Activated CD4-positive, alpha-beta memory T cell treated with anti-CD3 and anti-CD28 coated beads, Interleukin-2, amount 10 ng/mL, durations not matched to agents 7 days and 5 days (primary cell): ENCODE results near the gene PRLHR. TPM values are rescaled to one million over a fixed set of nuclear protein-coding genes. Genes with fewer than 3 reads are reported as not detected.

ENCODE experiments used
- CTCF ChIA-PET: fragments of 350-600 bp; sonication (Branson Sonifier 250); formaldehyde crosslinking; loops from one replicate; lab custom pipeline; 2021; ENCODE audit warnings: antibody characterized with exemption, inconsistent platforms; lab: Charles Lee
- POLR2A ChIA-PET: fragments of 350-600 bp; sonication (Branson Sonifier 250); formaldehyde crosslinking; loops from one replicate; lab custom pipeline; 2021; ENCODE audit warnings: antibody characterized with exemption; lab: Charles Lee
- DNase-seq: peaks from one replicate; pipeline ENCODE4 v3.0.0-alpha.2; 2020
- H3K27ac Mint-ChIP-seq: one replicate; pipeline ENCODE4 v1.8.0; 2021; ENCODE audit warnings: mild to moderate bottlenecking, mixed read lengths
- H3K27me3 Mint-ChIP-seq: one replicate; pipeline ENCODE4 v1.8.0; 2021; ENCODE audit warnings: mixed read lengths
- H3K36me3 Mint-ChIP-seq: one replicate; pipeline ENCODE4 v1.8.0; 2021; ENCODE audit warnings: low read depth, mixed read lengths
- H3K4me1 Mint-ChIP-seq: one replicate; pipeline ENCODE4 v1.8.0; 2021; ENCODE audit warnings: mixed read lengths
- H3K4me3 Mint-ChIP-seq: one replicate; pipeline ENCODE4 v1.8.0; 2021; ENCODE audit warnings: mild to moderate bottlenecking, mixed read lengths
- H3K9me3 Mint-ChIP-seq: one replicate; pipeline ENCODE4 v1.8.0; 2021; ENCODE audit warnings: mixed read lengths
- total RNA-seq, 2 experiments: library from RNA; stranded (reverse); gene quantifications; one replicate each; pipeline ENCODE4 v1.2.3, GENCODE V29; 2021

The PRLHR gene
- total RNA-seq, 2 experiments from 2014 or later, result not detected

DNA sequence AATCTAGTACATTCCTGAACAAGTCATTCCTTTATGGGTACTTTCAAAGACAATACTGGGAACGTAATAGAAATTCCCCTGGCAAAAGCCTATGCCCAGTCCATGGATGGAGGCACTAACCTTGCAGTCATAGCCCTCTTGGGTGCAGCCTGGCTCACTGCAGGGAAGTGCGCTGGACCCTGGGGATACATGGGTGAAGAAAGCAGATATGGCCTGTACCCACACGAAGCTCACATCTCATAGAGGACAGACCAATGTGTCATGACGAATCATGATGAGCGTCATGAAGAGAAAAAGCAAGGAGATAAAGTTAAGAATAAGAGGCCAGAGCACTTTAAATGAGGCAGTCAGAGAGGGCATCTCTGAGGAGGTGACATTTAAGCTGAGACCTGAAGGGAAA, 11.8 kb downstream of the PRLHR start:
- no peak overlapping the region for H3K4me3 Mint-ChIP-seq

DNA sequence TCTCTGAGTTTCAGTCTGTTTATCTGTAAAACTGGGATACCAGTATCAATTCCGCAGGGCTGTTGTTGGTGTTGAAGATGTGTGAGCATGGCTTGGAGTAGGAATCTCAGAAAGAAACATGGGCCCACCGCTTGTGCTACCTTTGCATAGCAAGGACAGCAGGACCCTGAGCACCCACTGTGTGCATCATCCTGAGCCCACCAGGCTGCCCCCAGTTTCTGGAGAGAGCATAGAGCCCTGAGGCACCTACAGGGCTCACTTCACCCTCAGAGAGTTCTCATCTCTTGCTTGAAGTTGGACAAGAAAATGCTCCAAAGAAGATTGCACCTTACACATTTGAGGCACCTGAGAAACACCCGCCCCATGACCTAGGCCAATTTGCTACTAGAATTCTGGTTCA, 12.9 kb downstream of the PRLHR start:
- no peak overlapping the region for H3K27ac Mint-ChIP-seq
- H3K36me3 Mint-ChIP-seq, result no peaks in the 10 kb centered on the region
- CTCF ChIA-PET, result no interaction called here
- H3K4me3 Mint-ChIP-seq, result no peak overlapping the region
- no peaks in the 10 kb centered on the region for H3K9me3 Mint-ChIP-seq
- POLR2A ChIA-PET, result no interaction called here
- no peaks in the 10 kb centered on the region for H3K4me1 Mint-ChIP-seq
- DNase-seq, result no peak
- no peaks in the 10 kb centered on the region for H3K27me3 Mint-ChIP-seq

More for the DNA sequence above, 11.8 kb downstream of the PRLHR start:
- Mint-ChIP-seq H3K27ac (no peak overlapping the region), H3K4me1 (no peaks in the 10 kb centered on the region), H3K36me3 (no peaks in the 10 kb centered on the region), H3K9me3 (no peaks in the 10 kb centered on the region), H3K27me3 (no peaks in the 10 kb centered on the region)
- DNase-seq, result no peak
- ChIA-PET CTCF (no interaction called here), POLR2A (no interaction called here)

GRCh38 chr10:118581340-118581739, 14.1 kb downstream of the PRLHR start:
- no peak overlapping the region for H3K27ac Mint-ChIP-seq

DNA sequence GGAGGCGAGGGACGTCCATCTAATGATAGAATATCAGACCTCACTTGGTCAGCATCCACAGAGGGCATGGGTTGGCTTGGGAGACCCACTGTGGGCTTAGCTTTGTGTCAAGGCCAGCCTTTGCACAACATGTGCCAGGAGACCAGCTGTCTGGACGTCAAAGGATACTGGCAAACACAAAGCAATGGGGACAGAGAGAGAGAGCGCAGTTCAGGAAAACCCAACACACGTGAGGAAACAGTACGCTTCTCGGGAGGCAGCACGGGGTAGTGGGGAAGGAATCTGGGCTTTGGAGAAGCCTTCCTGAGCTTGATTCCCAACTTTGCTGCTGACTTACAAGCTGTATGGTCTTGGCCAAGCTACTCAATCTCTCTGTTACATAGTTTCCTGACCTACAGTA, 14.7 kb downstream of the PRLHR start:
- no peaks in the 10 kb centered on the region for H3K9me3 Mint-ChIP-seq
- POLR2A ChIA-PET, result interaction anchor here (1.3 kb wide), 1 partner anchor 10 kb away, joined by 3 read pairs; no protein-coding TSS in a partner anchor
- no peak overlapping the region for H3K27ac Mint-ChIP-seq
- H3K27me3 Mint-ChIP-seq, result peaks cover 4% of the 10 kb centered on the region
- H3K4me1 Mint-ChIP-seq, result no peaks in the 10 kb centered on the region
- no peak for DNase-seq
- H3K4me3 Mint-ChIP-seq, result no peak overlapping the region
- CTCF ChIA-PET, result interaction anchor here (0.8 kb wide), 1 partner anchor 10 kb away, joined by 3 read pairs; no protein-coding TSS in a partner anchor
- no peaks in the 10 kb centered on the region for H3K36me3 Mint-ChIP-seq

More at GRCh38 chr10:118581340-118581739, 14.1 kb downstream of the PRLHR start:
- ChIA-PET POLR2A (interaction anchor here (1.3 kb wide), 1 partner anchor 9 kb away, joined by 3 read pairs; no protein-coding TSS in a partner anchor), CTCF (no interaction called here)
- DNase-seq, result no peak
- H3K9me3 Mint-ChIP-seq, result no peaks in the 10 kb centered on the region
- peaks cover 4% of the 10 kb centered on the region for H3K27me3 Mint-ChIP-seq
- no peak overlapping the region for H3K4me3 Mint-ChIP-seq
- H3K4me1 Mint-ChIP-seq, result no peaks in the 10 kb centered on the region
- H3K36me3 Mint-ChIP-seq, result no peaks in the 10 kb centered on the region

DNA sequence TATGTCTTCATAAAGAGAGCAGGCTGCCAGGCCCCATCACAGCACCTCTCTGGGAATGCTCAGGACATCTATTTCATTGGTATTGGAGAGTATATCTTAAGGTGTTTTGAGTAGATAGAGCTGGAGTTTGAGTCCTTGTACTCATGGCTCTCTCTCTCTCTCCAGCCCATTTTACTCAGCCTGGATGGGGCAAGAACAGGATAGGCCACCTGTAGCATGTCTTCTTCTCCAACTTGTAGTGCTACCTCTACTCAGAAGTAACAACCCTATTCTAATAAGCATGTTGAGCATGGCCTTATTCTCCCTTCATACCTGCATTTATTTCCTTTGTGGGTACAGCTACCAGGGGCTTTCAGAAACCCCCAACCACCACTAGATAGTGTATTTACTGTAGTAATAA, 21.9 kb downstream of the PRLHR start:
- peaks cover 7% of the 10 kb centered on the region for H3K27me3 Mint-ChIP-seq
- H3K4me1 Mint-ChIP-seq, result no peaks in the 10 kb centered on the region
- no peak overlapping the region for H3K27ac Mint-ChIP-seq
- no peaks in the 10 kb centered on the region for H3K9me3 Mint-ChIP-seq
- ChIA-PET CTCF (no interaction called here), POLR2A (no interaction called here)
- H3K4me3 Mint-ChIP-seq, result no peak overlapping the region
- no peaks in the 10 kb centered on the region for H3K36me3 Mint-ChIP-seq
- DNase-seq, result no peak

DNA sequence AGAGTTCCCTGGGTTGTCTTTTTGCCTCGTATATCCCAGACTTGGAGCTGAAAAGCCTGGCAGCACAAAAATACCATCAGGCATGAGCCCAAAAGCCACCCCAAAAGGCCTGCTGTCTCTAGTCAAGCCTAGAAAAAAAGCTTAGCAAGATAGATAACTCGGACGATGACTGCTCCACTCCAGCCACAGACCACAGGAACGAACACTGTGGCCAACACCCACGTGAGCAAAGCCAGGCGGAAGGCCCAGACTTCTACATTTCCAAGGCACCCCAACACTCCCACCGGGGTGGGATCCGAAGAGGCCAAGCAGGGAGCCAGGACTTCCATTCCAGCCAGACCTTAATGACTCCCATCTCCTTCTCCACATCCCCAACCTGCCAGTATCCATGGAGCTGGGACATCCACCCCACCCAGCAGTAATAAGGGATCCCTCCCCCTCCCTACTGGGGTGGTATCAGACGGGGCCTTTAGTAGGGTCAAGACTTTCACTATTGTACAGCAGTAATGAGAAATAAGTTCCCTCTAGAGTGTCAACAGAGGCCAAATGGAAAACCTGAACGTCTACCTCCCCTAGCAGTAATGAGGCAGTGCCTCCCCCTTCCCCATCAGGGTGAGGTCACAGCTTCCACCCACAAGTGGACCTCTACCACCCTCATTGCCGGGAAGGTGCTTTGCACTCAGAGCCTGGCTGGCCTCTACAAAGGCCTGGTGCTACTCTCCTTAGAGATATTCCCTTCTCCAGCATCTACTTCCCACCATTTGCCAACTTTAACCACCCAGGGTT, 23.0 kb downstream of the PRLHR start:
- H3K36me3 Mint-ChIP-seq, result no peaks in the 10 kb centered on the region
- H3K27ac Mint-ChIP-seq, result no peak overlapping the region
- H3K4me3 Mint-ChIP-seq, result no peak overlapping the region
- DNase-seq, result no peak
- no peaks in the 10 kb centered on the region for H3K4me1 Mint-ChIP-seq
- no peaks in the 10 kb centered on the region for H3K9me3 Mint-ChIP-seq
- POLR2A ChIA-PET, result no interaction called here
- peaks cover 7% of the 10 kb centered on the region for H3K27me3 Mint-ChIP-seq
- CTCF ChIA-PET, result no interaction called here

DNA sequence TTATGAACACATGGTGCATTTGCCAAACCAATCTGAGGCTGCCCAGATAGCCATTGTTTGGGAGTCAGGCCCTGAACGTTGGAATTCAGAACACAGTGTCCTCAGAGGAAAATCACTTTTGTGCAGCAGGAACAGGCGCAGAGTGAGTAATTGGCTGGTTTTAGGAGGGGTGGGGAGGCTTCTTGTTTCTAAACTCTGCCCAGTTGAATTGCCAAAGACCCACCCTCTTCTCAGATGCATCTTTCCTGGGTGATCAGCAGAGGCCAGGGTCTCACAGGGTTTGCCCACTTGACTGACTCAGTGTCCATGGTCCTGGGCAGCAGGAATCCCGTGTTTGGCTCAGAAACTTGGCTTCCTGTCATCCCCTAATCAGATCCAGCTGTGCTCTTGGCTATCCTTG, 24.3 kb downstream of the PRLHR start:
- Mint-ChIP-seq H3K27me3 (peaks cover 3% of the 10 kb centered on the region), H3K9me3 (no peaks in the 10 kb centered on the region), H3K27ac (no peak overlapping the region), H3K4me1 (no peaks in the 10 kb centered on the region), H3K4me3 (no peak overlapping the region), H3K36me3 (no peaks in the 10 kb centered on the region)
- ChIA-PET POLR2A (no interaction called here), CTCF (interaction anchor here (1.2 to 4.9 kb wide), 3 partner anchors 10 to 162 kb away, joined by 3 to 114 read pairs (median 3); no protein-coding TSS in a partner anchor)
- DNase-seq, result no peak

DNA sequence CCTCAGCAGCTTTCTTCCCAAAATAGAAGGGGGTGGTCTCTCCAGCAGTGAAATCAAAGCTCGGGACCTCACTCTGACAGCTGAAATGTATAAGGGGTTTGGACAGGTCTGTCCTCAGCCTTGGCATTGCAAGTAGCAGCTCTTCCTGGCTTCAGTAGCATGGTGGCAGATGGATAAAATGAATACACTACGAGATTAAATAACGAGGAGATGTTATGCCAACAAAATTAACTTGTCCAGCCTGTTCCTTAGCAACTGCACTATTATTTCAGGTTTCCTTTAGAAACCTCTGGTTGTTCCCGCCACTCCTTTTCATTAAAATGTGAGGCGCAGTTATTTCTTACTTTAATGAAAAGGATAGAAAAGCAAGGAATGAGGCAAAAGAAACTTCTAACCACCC, 24.9 kb downstream of the PRLHR start:
- Mint-ChIP-seq H3K4me3 (no peak overlapping the region), H3K27me3 (peaks cover 3% of the 10 kb centered on the region), H3K36me3 (no peaks in the 10 kb centered on the region), H3K9me3 (no peaks in the 10 kb centered on the region), H3K4me1 (no peaks in the 10 kb centered on the region), H3K27ac (no peak overlapping the region)
- DNase-seq, result no peak
- CTCF ChIA-PET, result interaction anchor here (1.2 to 4.9 kb wide), 5 partner anchors 10 to 279 kb away, joined by 3 to 114 read pairs (median 3); no protein-coding TSS in a partner anchor
- POLR2A ChIA-PET, result no interaction called here

DNA sequence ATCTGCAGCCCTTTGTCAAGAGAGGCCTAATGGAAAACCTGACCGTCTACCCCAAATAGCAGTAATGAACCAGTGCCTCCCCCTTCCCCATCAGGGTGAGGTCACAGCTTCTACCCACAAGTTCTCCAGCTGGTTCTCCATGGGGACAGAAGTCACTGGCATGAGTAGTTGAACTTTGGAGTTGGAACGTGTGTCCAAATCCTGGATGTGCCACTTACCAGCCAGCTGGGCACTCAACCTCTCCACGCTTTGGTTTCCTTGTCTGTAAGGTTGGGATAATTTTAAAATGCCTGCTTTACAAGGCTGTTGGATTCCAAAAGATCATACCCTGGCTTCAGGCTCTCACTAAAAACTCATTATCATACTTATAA, 25.6 kb downstream of the PRLHR start:
- CTCF ChIA-PET, result interaction anchor here (1.2 to 4.9 kb wide), 11 partner anchors 9 to 280 kb away, joined by 3 to 114 read pairs (median 7); no protein-coding TSS in a partner anchor
- Mint-ChIP-seq H3K36me3 (no peaks in the 10 kb centered on the region), H3K9me3 (no peaks in the 10 kb centered on the region), H3K4me1 (no peaks in the 10 kb centered on the region), H3K27me3 (peaks cover 3% of the 10 kb centered on the region), H3K4me3 (no peak overlapping the region), H3K27ac (no peak overlapping the region)
- DNase-seq, result no peak
- POLR2A ChIA-PET, result no interaction called here

- no peaks in the 10 kb centered on the region for H3K36me3 Mint-ChIP-seq
- H3K27me3 Mint-ChIP-seq, result peaks cover 3% of the 10 kb centered on the region
- H3K4me1 Mint-ChIP-seq, result no peaks in the 10 kb centered on the region
- no peaks in the 10 kb centered on the region for H3K9me3 Mint-ChIP-seq
- no peak for DNase-seq
- ChIA-PET POLR2A (no interaction called here), CTCF (interaction anchor here (0.6 to 4.9 kb wide), 16 partner anchors 9 to 1163 kb away, joined by 3 to 114 read pairs (median 7); partner anchors contain the start of gene CACUL1)
- H3K4me3 Mint-ChIP-seq, result no peak overlapping the region
- H3K27ac Mint-ChIP-seq, result no peak overlapping the region
Observed at GRCh38 chr10:118569241-118569881, 26.1 kb downstream of the PRLHR start.

DNA sequence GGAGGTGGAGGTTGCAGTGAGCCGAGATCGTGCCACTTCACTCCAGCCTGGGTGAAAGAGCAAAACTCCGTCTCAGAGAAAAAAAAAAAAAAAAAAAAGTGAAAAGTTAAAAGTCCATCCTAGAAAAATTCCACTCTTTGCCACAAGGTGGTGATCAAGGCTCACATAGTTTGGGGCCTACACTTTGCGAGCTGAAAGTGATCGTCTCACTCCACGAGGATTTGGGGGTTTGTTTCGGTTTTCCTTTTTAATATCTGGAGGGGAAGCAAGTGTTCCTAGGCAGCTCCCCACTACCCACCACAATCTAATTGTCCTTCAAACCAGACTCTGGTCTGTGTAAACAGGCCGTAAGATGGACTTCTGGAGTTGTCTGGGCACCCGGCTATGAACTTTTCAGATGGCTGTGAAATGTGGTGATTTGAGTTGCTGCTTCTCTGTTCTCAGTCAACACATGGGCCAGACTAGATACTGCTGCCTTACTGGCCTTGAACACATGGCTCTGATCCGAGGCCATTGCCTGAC, 27.1 kb downstream of the PRLHR start:
- ChIA-PET CTCF (interaction anchor here (0.6 to 4.9 kb wide), 31 partner anchors 10 to 1261 kb away, joined by 3 to 114 read pairs (median 4); partner anchors contain the start of gene CACUL1), POLR2A (no interaction called here)
- Mint-ChIP-seq H3K36me3 (no peaks in the 10 kb centered on the region), H3K4me1 (no peaks in the 10 kb centered on the region), H3K27me3 (peaks cover 3% of the 10 kb centered on the region), H3K27ac (no peak overlapping the region), H3K9me3 (no peaks in the 10 kb centered on the region), H3K4me3 (no peak overlapping the region)
- DNase-seq, result peak; percentile 47

DNA sequence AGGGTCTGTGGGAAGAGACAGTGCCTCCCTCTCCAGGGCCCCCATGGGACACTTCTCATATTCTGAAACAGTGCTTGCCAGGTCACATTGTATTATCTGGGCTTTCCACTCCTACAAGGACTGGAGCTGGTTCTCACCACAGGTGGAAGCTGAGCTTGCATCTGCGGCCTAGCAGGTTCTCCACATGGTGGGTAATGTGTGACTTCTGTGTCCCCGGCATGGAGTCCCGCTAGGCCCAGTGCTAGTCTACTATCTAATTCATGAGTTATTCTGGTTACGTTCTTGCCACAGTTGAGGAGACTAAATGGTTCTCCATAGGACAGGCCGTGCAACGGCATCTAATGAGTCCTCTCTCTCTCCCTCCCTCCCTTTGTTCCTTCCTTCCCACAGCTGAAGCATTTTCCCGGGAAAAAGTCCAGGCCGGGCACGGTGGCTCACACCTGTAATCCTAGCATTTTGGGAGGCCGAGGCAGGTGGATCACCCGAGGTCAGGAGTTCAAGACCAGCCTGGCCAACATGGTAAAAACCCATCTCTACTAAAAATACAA, 27.7 kb downstream of the PRLHR start:
- Mint-ChIP-seq H3K36me3 (no peaks in the 10 kb centered on the region), H3K27me3 (peaks cover 3% of the 10 kb centered on the region), H3K4me3 (no peak overlapping the region), H3K9me3 (no peaks in the 10 kb centered on the region), H3K4me1 (no peaks in the 10 kb centered on the region), H3K27ac (no peak overlapping the region)
- DNase-seq, result no peak
- ChIA-PET CTCF (interaction anchor here (0.6 to 4.9 kb wide), 17 partner anchors 9 to 285 kb away, joined by 3 to 114 read pairs (median 4); partner anchors contain the start of gene CACUL1), POLR2A (no interaction called here)
